GM18867 (cell line): ENCODE measurements around the gene CEP72.
"Not testable (repeated sequence)": the region's sequence is repeated elsewhere in the genome, so short reads cannot be mapped to it uniquely, and the experiment has no call there.

Experiments used
- ATAC-seq: cut with Tn5 transposase; IDR thresholded peaks from one replicate; pipeline ENCODE4 v1.9.1; 2021; ENCODE audit warnings: mild to moderate bottlenecking, moderate library complexity; ENCODE audit not compliant: unreplicated experiment

CEP72 gene

DNA sequence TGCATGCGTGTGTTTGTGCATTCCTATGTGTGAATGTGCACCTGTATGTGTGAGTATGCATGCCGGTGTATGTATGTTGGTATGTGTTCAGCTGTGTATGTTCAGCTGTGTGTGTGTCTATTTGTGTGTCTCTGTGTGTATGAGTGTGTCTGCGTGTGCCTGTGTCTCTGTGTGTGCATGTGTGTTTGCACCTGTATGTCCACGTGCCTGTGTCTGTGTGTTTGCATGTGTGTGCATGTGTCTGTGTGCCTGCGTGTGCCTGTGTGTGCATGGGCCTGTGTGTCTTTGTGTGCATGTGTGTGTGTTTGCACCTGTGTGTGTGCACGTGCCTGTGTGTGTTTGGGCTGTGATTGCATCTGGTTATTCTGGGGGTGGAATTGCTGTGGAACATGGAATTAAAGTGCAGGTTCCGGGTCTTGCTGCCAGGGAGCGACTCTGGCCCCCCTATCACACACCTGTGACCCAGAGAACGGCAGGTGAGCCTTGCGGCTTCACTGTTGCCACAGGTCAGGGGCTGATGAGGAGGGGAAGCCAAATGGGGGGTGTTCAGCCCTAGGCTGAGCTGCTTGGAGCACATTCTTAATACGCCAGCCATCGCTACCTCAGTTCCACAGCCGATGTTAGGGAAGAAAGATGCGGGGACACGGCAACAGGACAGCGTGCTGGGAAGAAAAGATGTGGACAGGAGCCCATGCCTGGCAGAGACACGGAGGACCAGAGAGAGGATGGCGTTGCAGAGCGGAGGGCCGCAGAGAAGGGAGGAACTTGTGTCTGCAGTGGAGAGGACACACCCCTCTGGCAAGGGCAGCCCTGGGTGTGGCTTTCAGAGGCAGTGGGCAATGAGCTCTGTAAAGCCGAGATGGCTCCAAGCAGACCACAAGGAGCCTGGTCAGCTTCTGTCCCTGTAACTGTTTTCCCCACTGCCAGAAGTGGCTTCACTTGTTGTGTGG is 84.9 kb downstream of the CEP72 start:
- ATAC-seq, result not testable (repeated sequence)
